Endothelial cell (in vitro differentiated cells): Measurements from ENCODE around the gene CAMKMT. TPM values are rescaled to one million over a fixed set of nuclear protein-coding genes. Genes with fewer than 3 reads are reported as not detected.

Source experiments
- DNase-seq: peaks from one replicate; pipeline ENCODE4 v3.0.0; 2021; ENCODE audit warnings: low spot score
- H3K27ac Mint-ChIP-seq: one replicate; pipeline ENCODE4 v1.8.0; 2021; ENCODE audit warnings: mixed read lengths, inconsistent platforms; ENCODE audit not compliant: unreplicated experiment
- H3K27me3 Mint-ChIP-seq: one replicate; pipeline ENCODE4 v1.8.0; 2021; ENCODE audit warnings: mild to moderate bottlenecking, moderate library complexity, mixed read lengths, inconsistent platforms; ENCODE audit not compliant: unreplicated experiment
- H3K36me3 Mint-ChIP-seq: one replicate; pipeline ENCODE4 v1.8.0; 2021; ENCODE audit warnings: mild to moderate bottlenecking, low read depth, mixed read lengths, inconsistent platforms; ENCODE audit not compliant: unreplicated experiment
- H3K4me1 Mint-ChIP-seq: one replicate; pipeline ENCODE4 v1.8.0; 2021; ENCODE audit warnings: mild to moderate bottlenecking, mixed read lengths, inconsistent platforms; ENCODE audit not compliant: unreplicated experiment
- H3K4me3 Mint-ChIP-seq: one replicate; pipeline ENCODE4 v1.8.0; 2021; ENCODE audit warnings: mild to moderate bottlenecking, mixed read lengths, inconsistent platforms; ENCODE audit not compliant: unreplicated experiment
- H3K9me3 Mint-ChIP-seq: one replicate; pipeline ENCODE4 v1.8.0; 2021; ENCODE audit warnings: mixed read lengths, inconsistent platforms; ENCODE audit not compliant: unreplicated experiment
- total RNA-seq: library from RNA; stranded (reverse); fragmentation: NEBNext Ultra II Directional; extraction: Animal tissue kit (Norgen Biotek cat#: 25700); gene quantifications from one replicate; pipeline ENCODE4 v1.2.1, GENCODE V29; 2021; ENCODE audit not compliant: unreplicated experiment
- TF ChIP-seq, protein P1 (sequence below): fragments of 200-600 bp; sonication (generic); IDR thresholded peaks from one replicate; pipeline ENCODE4 v1.5.0; 2021; ENCODE audit warnings: antibody characterized with exemption; ENCODE audit not compliant: unreplicated experiment

CAMKMT gene
- total RNA-seq, 1 donor from 2014 or later, result 8.4 TPM

DNA sequence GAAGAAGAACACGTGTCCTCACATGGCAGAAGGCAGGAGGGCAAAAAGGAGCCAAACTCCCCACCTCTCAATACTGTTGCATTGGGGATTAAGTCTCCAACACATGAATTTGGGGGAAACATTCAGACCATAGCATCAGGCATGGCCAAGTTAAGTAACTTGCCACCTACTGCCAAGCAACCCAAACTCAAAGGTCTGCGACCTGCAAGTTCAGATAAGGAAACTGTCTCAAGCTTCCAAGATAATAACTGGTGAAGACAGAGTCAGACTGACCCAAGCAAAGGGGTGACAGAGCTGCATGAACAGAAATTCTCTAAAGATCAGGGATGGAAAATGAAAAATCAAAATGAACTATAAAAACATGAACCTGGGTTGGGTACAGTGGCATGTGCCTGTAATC lies 391.0 kb downstream of the CAMKMT start:
- no peak for DNase-seq
- Mint-ChIP-seq H3K27ac (no peak overlapping the region), H3K4me1 (no peaks in the 10 kb centered on the region), H3K9me3 (no peaks in the 10 kb centered on the region), H3K36me3 (no peaks in the 10 kb centered on the region), H3K27me3 (no peaks in the 10 kb centered on the region), H3K4me3 (no peak overlapping the region)
- TF ChIP-seq, protein P1, sequence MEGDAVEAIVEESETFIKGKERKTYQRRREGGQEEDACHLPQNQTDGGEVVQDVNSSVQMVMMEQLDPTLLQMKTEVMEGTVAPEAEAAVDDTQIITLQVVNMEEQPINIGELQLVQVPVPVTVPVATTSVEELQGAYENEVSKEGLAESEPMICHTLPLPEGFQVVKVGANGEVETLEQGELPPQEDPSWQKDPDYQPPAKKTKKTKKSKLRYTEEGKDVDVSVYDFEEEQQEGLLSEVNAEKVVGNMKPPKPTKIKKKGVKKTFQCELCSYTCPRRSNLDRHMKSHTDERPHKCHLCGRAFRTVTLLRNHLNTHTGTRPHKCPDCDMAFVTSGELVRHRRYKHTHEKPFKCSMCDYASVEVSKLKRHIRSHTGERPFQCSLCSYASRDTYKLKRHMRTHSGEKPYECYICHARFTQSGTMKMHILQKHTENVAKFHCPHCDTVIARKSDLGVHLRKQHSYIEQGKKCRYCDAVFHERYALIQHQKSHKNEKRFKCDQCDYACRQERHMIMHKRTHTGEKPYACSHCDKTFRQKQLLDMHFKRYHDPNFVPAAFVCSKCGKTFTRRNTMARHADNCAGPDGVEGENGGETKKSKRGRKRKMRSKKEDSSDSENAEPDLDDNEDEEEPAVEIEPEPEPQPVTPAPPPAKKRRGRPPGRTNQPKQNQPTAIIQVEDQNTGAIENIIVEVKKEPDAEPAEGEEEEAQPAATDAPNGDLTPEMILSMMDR, result no peak

DNA sequence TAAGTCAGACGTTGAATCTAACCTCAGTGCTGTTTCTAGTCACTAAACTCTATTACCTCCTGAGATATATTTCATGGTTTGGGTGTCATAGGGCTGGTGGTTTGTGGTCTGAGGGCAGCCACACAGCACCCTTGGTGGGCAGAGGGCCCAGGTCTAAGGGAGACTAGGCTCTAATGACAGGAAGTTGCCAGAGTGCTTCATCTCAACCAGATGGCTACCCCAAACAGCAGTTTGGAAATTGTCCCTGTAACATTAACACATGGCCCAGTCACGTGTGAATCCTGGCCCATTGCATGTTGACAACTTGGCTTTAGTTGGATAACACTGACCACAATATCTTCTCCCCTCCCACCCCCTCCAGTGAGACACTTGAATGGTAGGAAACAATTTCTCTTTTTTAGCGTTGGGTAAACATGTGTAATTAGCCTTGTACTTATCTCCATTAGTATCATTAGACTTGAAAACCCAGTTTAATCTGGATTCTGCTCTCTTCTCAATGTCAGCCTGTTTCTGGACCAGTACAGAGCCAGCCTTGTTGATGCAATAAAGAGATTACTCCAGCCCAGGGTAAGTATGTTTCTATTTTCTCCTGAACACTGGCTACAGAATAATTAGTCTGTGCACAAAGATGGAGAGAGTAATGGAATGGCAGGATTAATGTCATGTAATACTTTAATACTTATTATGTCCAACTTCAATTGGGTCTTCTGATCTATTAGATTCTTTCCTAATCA lies 392.0 kb downstream of the CAMKMT start:
- no peak overlapping the region for H3K4me3 Mint-ChIP-seq
- H3K4me1 Mint-ChIP-seq, result no peaks in the 10 kb centered on the region
- no peak for DNase-seq
- TF ChIP-seq, protein P1, result no peak
- no peak overlapping the region for H3K27ac Mint-ChIP-seq
- H3K36me3 Mint-ChIP-seq, result no peaks in the 10 kb centered on the region
- H3K27me3 Mint-ChIP-seq, result no peaks in the 10 kb centered on the region
- H3K9me3 Mint-ChIP-seq, result no peaks in the 10 kb centered on the region

DNA sequence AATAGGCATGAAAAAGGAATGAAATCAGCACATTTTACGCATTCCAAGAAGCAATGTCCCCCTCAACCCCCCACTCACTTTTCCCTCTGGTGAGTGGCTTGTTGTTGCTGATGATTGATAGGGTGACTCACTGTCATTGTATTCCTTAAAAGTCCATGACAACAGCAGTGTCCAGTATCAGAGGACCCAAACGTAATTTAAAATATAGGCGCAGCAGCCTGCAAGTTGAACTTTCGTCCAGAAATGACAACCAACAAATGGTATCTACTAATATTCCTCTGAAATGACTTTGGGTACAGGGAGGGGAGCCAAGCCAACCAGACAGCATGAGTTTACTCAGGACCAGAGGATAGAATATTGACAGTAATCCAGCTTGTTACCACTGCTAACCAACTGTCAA lies 396.8 kb downstream of the CAMKMT start:
- TF ChIP-seq, protein P1, result no peak
- Mint-ChIP-seq H3K36me3 (no peaks in the 10 kb centered on the region), H3K4me3 (no peak overlapping the region)

DNA sequence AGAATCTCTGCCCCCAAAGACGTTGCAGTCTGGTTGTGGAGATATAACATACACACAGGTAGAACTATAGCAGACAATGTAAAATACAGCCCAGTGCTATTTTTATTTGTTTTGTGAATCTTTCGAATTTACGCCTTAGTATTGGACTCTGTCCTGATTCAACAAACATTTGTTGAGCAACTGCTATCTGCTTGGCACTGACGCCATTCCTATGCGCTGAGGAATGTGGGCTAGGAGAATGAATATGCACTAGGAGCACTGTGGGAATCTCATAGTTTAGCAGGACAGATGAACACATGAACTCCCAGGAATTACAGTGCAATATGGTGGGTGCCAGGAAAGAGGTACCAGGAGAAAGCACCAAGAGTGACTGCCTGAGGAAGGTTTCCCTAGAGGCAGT lies 398.1 kb downstream of the CAMKMT start:
- Mint-ChIP-seq H3K4me1 (no peaks in the 10 kb centered on the region), H3K9me3 (no peaks in the 10 kb centered on the region), H3K27ac (no peak overlapping the region), H3K4me3 (no peak overlapping the region), H3K36me3 (no peaks in the 10 kb centered on the region), H3K27me3 (peaks cover 2% of the 10 kb centered on the region)
- TF ChIP-seq, protein P1, result no peak
- DNase-seq, result no peak

More for the DNA sequence above, 396.8 kb downstream of the CAMKMT start:
- Mint-ChIP-seq H3K27me3 (peaks cover 2% of the 10 kb centered on the region), H3K27ac (no peak overlapping the region), H3K9me3 (no peaks in the 10 kb centered on the region), H3K4me1 (no peaks in the 10 kb centered on the region)
- no peak for DNase-seq

DNA sequence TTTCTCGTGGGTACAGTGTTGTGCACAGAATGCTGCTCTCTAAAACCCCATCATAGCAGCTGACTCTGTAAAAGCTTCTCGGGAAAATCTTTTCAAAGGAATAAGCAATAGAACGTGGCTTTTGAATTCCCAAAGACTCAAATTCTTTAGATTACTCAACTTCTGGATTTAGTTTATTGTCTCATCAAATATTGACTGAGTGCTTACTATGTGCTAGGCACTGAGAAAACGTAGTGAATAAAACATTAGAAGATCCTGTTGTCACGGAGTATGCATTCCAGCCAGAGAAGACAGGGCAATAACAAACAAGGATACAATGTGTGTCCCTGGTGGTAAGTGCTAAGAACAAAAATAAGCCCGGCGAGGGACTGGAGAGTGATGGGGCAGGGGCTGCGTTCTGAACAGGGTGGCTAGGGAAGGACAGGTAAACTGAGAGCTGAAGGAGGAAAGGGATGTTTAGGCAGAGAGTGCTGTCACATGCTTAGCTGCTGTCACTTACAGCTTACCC lies 401.6 kb downstream of the CAMKMT start:
- Mint-ChIP-seq H3K9me3 (no peaks in the 10 kb centered on the region), H3K27me3 (peaks cover 2% of the 10 kb centered on the region), H3K36me3 (no peaks in the 10 kb centered on the region), H3K4me3 (no peak overlapping the region), H3K4me1 (no peaks in the 10 kb centered on the region), H3K27ac (no peak overlapping the region)
- TF ChIP-seq, protein P1, result no peak
- DNase-seq, result no peak
